Stimulated activated CD8-positive, alpha-beta memory T cell treated with anti-CD3 and anti-CD28 coated beads, Interleukin-4, amount 100 ng/mL, for 4 hours (primary cell): Measurements from ENCODE around the gene UVSSA.
"Not testable (repeated sequence)": the region's sequence is repeated elsewhere in the genome, so short reads cannot be mapped to it uniquely, and the experiment has no call there.

Source experiments
- DNase-seq, 2 donors: peaks; one replicate each; pipeline ENCODE4 v3.0.0-alpha.2; 2020; ENCODE audit warnings: low read depth in 2 of 2, low spot score in 1 of 2

Gene UVSSA

GRCh38 chr4:1375761-1376322, 28.8 kb downstream of the UVSSA start:
- DNase-seq, result no peak

DNA sequence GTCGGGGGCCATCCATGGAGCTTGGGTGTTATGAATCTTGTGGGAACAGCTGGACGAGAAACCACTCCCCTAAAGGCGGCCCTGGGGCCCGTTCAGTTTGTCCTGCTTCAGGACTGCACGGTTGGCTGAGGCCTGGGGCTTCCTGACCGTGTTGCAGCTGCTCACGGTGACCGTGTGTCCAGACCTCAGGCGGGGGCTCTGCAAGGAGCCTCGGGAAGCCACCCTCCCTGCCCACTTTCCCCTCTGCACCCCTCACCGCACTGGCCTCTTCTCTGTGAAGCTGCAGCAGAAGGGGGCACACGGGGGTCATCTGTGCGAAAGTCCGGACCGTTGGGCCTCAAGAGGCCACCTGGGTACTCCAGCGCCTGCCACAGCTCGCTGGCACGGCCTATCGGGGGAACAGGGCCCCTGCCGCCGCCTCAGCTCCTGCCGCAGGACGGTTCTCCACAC, 29.4 kb downstream of the UVSSA start:
- no peak for DNase-seq

- no peak for DNase-seq
These were observed 30.0 kb downstream of the UVSSA start for GRCh38 chr4:1376841-1377605.

DNA sequence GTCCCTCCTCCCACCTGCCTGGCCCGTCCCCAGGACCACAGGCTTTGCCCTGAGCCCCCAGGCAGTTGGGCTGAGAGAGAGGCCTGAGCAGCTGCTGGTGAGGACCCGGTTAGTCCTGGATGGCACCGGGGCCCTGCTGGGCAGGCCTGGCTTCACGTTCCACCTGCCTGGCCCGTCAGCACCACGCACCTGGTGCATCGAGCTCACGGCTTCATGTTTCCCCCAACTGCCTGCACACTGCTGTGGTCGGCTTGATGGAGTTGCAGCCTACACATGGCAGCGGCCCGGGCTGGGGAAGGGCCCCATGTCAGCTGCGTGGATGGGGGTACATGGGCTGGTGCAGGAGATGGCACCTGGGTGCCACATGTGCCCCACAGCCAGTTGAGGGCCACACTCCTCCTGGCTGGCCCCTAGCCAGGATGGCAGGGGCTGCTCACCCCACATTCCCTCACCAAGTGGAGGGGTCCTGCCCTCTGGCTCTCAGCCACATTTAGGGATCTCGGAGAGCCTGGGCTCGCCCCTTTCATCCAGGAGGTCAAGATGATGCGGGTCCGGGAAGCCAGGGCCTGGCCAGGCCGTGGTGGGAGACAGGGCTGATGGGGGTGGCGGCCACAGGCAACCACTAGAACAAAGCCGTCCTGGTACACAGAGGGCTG, 30.7 kb downstream of the UVSSA start:
- DNase-seq, result no peak

- no peak for DNase-seq
These were observed 31.7 kb downstream of the UVSSA start for GRCh38 chr4:1378559-1379231.

- DNase-seq, result no peak
These were observed 32.4 kb downstream of the UVSSA start for GRCh38 chr4:1379351-1379781.

- no peak for DNase-seq
These were observed 32.9 kb downstream of the UVSSA start for GRCh38 chr4:1379801-1380331.

DNA sequence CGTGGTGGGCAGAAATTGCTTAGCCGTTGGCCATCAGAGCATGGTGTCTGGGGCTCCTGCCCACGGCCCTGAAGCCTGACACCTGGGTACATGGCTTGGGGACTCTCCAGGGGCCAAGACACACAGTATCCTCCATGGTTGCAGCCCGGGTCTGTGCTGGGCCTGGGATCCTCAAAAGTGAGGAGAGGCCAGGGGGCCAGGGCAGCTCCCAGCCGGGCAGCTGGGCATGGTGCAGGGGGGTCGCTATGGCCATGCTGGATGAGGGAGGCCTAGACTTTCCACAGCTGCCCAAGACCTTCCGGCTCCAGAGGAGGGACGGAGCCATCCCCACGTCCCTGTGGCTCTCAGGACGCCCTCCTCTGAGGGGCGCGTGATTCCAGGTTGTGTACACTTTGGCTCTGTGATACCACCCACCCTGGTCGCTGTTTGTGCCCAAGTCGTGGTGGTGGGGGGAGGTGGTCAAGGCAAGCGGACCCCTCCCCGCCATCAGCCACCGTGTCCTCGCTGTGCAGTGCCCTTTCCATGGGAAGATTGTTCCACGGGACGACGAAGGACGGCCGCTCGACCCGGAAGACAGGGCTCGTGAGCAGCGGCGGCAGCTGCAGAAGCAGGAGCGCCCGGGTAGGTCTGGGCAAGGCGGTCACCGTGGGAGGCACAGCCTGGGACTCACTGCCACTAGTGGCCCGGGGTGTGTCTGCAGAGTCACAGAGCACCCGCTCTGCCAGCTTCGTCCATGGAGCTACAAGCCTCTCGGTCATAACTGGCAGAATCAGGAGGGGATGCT, 33.6 kb downstream of the UVSSA start:
- no peak for DNase-seq

GRCh38 chr4:1381181-1381621, 34.2 kb downstream of the UVSSA start:
- DNase-seq, result no peak

- no peak for DNase-seq
These were observed 35.0 kb downstream of the UVSSA start for GRCh38 chr4:1381944-1382541.

- no peak for DNase-seq
These were observed 36.0 kb downstream of the UVSSA start for GRCh38 chr4:1382776-1383727.

GRCh38 chr4:1383728-1384591, 37.0 kb downstream of the UVSSA start:
- no peak for DNase-seq

- no peak for DNase-seq
These were observed 37.8 kb downstream of the UVSSA start for GRCh38 chr4:1384675-1385372.

DNA sequence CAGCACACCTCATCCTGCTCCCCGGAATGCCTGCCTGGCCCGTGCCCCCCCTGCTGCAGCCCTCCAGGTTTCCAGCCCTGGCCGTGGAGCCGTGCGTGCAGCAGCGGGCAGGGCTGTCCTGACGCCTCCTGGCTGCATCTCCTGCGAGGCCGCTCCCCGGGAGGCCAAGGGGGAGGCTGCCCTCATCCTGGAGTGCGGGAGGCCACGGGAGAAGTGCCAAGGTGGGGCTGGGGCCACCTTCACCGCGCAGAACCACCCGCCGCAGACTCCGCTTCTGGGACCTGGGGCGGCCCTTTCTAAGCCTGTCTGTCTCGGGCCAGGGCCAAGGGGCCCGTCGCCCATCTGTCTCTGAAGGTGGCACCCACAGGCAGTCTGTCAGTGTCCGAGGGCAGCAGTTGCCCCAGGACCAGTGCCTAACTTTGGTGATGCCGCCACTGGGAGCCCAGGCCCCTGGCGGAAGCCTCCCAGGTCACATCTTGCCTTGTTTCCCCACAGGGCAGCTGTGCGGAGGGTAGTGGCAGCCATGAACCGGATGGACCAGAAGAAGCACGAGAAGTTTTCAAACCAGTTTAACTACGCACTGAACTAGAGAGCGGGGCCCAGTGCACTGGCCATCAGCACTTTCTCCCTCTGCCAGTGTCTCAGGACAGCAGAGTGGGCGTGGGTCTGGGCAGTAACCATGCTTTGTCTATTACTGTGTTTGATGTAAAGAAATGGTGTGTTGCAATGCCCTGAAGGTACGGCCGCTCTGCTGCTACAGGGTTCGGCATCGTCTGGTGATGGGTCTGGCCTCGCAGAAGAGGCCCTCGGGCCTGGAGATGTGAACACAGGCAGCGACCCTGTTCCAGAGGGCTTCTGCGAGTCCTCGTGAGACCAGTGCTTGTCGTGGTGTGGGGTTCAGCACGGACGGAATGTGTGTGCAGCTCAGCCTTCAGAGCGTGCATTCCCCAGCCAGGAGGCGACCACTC, 38.6 kb downstream of the UVSSA start:
- no peak for DNase-seq

DNA sequence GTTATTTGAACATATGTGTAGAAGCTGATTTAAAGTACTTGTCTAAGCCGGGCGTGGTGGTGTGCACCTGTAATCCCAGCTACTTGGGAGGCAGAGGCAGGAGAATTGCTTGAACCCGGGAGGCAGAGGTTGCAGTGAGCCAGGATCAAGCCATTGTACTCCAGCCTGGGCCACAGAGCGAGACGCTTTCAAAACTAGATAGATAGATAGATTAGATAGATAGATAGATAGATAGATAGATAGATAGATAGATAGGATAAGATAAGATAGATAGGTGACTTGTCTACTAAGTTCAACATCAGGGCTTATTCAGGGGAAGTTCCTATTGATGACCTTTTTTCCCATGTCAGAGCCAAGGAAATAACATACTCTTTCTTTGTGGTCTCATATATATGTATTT, 46.4 kb downstream of the UVSSA start:
- DNase-seq, result not testable (repeated sequence)

DNA sequence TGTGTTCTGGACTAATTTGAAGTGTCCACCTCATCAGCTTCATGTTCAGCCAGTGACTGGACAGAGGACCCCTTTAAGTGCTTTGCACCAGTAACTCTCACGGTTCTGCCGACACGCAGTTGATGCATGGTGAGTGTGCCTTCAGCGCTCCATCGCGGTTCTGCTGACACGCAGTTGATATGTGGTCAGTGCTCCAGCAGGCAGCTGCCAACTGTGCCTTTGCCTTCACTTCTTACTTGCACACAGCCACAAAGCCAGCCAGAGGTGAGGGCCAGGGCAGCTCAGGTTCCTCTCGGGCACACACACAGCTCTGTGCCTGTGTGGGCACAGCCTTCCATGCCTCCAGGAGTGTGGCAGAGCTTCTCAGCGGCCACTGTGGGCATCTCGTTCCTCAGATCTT, 46.9 kb downstream of the UVSSA start:
- DNase-seq, result no peak
